ENCODE results near the gene INSIG2.

INSIG2 gene

DNA sequence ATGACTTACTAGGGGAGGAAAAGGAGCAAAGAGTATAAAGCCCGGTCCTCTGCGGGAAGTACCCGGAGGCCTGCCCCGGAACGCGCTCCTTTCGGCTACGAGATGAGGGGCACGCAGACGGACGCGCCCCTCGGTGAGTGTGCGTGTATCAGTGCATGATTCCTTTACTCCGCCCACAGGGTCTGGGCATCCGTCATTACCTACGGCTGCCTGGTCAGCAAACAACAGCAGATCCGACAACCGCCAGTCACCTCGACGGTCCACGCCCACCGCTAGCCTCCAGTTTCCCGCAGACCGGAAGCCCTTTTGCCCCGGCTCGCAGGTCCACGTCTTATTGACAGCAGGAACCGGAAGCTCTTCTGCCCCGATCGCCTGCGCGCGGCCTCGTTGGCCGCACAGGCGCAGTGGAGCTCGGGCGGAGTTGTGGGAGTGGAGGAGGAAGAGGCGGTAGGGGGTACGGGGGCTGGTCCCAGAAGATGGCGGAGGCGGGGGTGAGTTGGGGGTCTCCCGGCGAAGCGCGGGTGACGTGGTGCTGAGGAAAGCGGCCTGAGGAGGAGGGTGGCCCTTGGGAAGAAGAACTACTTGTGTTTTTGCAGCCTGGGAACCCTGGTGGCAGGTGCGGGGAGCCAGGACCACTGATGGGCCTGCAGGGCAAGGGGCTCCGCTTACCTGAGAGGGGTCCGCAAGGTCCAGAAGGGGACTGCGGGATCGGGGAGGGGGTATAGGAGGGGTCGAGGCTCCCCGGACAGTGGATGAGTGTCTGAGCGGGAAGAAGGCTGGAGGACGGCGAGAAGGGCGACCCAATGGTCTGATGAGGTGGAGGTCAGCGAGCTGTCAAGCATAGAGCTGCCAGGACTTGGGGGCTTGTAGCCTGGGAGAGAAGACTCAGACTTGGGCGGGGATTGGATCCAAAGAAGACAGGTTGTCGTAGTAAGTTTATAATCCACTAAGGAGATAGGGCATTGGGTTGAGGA is at the start of gene INSIG2:
Gene INSIG2, plus strand, starts transcription at position 421 of the 974 bp plus-strand sequence. CDS start 8,086 bp downstream, outside the sequence.
- peak; percentile 53 to 95 (median 90) for DNase-seq

GRCh38 chr2:118040891-118041290 is 47.4 kb upstream of the INSIG2 start:
- no peak for DNase-seq

DNA sequence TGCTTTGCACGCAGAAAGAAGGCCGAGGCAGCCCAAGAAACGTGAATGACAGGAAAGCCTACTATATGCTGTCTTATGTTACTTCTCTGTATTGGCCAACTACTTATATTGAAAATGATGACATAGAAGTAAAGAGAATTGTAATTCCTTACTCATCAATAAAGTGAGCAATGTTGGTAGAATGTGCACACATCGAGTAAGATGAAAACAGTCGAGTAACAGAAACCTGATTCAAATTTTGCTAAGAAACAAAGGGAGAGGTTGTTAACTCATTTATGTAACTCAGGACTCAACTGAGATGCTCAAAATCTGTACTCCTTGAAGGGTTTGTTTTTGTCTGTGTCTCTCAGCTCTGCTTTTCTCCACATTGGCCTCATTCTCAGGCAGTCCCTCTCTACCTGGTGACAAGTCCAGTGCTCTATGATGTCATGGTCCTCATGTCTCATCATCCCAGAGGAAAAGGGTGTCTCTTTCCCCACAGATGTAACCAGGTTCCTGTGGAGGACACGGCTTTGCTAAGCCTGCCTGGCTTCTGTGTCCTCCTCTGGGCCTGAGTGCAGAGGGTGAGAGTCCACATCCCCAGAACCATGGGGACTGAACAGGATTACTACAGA is 44.1 kb upstream of the INSIG2 start:
- no peak for DNase-seq

GRCh38 chr2:118044854-118045253 is 43.4 kb upstream of the INSIG2 start:
- no peak for DNase-seq

DNA sequence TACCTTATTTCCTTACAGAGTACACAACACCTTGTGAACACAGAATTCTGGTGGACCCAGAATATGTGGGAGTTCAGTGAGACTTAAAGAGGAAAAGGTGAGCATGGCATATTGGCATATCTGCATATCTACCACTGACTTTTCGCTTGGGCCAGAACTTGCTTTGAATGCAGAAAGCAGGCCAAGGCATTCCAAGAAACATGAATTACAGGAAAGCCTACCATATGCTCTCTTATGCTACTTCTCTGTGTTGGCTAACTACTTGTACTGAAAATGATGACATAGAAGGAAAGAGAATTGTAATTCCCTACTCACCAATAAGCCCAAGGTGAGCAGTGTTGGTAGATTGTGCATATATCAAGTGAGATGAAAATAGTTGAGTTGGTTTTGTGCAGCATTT is 43.0 kb upstream of the INSIG2 start:
- no peak for DNase-seq

DNA sequence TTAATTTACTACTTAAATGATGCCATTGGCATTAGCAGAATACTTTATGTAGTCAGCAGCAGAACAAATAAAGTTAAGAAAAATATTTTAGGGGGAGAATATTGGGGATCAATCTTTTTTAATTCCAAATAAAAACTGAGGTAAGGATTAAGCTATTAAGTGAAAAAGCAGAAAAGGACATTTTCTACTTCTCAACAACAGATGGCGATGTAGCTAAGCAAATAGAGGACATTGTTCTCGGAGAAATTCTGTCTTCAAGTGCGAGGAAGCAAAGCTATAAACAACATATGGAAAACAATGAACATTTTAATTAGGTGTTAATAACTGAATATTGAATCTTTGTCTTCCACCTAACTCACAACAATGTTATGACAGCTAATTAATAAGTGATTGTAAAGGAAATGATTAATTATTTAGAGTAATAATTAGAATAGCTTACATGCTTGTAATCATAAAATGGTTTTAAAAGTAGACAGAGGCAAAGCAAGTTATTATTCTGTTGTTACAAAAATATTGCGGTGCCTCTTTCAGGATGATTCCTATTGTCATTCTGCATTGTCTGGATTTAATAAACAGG is 41.5 kb upstream of the INSIG2 start:
- peak in 1 of 56 donors; percentile 11 for DNase-seq

GRCh38 chr2:118047380-118047826 is 40.9 kb upstream of the INSIG2 start:
- DNase-seq, result no peak

- DNase-seq, result no peak
These were observed 39.9 kb upstream of the INSIG2 start for GRCh38 chr2:118048401-118048800.

GRCh38 chr2:118049140-118049815 is 39.0 kb upstream of the INSIG2 start:
- DNase-seq, result no peak

- DNase-seq, result no peak
These were observed 38.5 kb upstream of the INSIG2 start for GRCh38 chr2:118049816-118050140.

DNA sequence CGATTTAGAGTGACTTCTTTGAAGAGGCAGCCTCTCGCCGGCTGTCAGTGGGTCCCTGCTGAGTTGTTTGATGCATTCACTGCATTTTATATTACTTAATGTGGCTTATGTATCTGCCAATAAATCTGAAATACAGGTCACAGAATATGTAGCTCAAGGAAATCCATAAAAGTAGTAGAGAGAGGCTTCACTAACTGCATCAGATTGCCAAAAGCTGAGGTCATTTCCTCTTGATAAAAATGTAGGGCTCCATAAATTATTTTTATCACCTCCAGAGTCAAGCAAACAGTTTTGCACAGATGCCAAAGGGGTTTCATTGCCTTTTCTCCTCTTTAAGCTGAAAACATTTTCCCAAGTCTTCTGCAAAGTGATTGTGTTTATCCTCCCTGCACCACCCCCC is 37.9 kb upstream of the INSIG2 start:
- no peak for DNase-seq

DNA sequence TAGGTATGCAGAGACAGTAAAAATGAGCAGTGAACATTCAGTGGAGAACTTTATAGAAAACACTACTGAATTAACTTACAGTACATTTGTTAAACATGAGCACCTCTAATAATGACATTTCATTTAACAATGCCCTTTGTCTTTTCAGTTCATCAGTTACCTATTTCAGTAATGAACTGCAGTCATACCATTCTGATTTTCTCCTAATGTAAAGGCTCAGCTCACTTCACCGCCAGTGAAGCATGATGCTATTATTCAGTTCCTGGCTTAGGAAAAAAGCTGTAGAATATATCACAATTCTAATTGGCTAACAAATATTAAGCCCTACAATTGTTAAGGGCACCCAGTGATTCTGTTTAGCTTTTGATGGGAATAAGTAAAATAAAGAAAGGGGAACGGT is 37.3 kb upstream of the INSIG2 start:
- no peak for DNase-seq

GRCh38 chr2:118051826-118052358 is 36.4 kb upstream of the INSIG2 start:
- DNase-seq, result no peak

DNA sequence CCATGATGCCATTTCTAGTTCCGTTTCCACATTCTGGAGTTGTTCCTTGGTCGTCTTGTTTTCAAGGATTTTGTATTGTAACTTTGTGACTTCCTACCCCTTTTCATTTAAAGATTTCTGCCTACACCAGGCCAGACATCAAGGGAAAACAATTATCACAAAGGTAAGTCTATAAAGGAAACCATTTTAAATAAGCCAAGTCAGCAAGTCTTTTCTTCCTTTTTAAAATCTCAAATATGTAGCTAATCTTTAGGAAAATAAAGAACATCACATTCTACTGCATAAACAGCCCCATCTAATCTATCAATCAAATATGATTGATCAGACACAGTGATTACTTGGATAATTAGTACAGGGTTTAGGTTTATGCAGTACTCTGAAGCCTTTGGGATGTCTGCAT is 35.8 kb upstream of the INSIG2 start:
- DNase-seq, result no peak

DNA sequence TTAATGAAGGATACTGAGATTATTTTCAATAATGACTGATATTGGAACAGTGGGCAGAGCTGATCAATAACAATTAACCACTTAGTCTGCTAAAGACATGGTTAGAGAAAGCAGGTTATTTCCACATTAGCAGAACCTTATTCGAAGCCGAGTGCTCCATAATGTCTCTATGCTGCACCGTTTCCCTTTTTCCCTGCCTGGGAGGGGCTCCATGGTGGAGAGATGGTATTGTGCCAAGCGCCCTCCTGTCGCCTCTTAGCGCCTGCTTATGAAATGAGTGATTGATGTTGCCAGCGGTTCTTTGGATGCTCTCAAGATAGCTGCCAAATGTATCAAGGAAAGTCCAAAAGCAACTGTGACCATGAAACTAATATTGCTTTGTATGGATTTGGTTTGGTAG is 34.6 kb upstream of the INSIG2 start:
- no peak for DNase-seq

GRCh38 chr2:118054213-118055008 is 33.9 kb upstream of the INSIG2 start:
- no peak for DNase-seq

DNA sequence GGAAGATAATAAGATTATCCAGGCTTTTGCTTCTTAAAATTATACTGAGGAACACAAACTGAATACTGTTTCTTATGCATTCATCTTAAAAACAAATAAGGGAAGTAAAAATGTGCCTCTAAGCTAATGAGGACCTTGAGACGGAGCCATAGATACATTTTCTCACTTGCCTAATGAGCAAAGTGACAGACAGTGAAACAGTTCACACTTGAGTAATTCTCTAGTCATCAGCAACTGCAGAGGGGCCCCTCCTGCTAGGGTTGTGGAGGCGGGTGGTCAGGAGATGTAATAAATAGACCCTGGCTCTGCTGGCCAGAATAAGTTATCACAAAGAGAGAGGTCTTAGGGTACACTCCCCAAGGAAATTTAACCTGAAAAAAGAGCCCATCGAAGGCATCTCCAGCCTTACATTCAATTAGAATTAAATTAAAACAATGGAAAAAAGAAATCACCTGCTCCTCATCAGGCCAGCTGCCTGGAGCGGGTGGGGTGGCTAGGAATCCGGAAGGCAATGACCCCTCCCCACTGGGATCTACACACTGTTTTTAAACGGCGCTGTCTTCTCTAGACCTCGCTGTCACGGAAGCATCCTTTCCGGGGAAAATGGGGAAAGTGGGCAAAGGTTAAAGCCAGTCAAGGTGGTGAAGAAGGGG is 32.6 kb upstream of the INSIG2 start:
- DNase-seq, result no peak

GRCh38 chr2:118056165-118056534 is 32.1 kb upstream of the INSIG2 start:
- peak in 7 of 56 donors; percentile 1 to 37 (median 10) for DNase-seq

DNA sequence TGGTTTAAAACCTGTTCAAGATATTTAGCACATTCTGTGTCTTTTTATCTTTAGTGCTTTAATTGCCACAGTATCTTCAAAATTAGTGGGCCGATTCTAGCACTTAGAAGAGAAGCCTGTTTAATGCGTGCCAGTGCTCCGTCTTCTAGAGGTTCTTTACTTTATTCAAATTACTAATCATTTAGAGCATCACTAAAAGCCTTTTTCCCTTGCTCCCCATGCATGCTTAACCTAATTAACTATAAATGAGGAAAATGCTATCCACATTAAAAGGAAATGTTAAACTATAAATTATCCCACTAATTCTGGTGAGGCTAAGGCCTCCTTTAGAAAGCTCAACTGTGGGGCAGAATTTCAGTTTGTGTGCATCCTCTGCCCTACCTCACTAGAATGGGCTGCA is 31.5 kb upstream of the INSIG2 start:
- DNase-seq, result no peak

DNA sequence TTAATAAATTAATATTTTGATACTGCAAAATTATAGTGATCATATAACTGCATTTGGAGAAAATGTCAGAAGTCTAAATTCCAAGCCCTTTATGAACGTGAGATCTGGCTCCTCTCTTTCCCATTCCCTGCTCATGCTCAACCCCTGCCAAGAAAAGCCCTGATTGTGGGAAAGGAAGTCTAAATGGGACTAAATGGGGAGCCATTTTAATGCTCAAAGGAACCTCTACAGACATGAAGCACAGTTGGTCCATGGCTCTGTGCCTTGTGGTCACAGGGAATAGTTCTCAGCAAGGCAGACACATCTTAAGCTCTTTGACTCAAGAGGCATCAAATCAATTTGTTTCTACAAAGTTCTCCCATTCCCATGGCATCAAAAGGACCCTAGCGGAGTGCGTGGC is 29.3 kb upstream of the INSIG2 start:
- DNase-seq, result no peak
